ENCODE data around the gene NDUFAF8. TPM values are rescaled to one million over a fixed set of nuclear protein-coding genes. Genes with fewer than 3 reads are reported as not detected.
"Not testable (repeated sequence)": the region's sequence is repeated elsewhere in the genome, so short reads cannot be mapped to it uniquely, and the experiment has no call there.

The NDUFAF8 gene
- total and polyA plus RNA-seq, 8 donors = 14.5 to 185 (median 43.4) TPM; not detected in 1

- H3K36me3 ChIP-seq = peaks cover 0 to 29% (median 21%) of the 10 kb centered on the region in 4 donors
- peaks cover 19 to 26% (median 26%) of the 10 kb centered on the region in 4 donors for H3K4me1 ChIP-seq
- 11 to 22% (median 14%) methylated on average over 17 to 24 of the region's 24 CpGs for WGBS, 5 donors
- intact Hi-C loops (cut with DNase I; ENCODE audit: low total_unique reads) = no loop called here
- no peaks in the 10 kb centered on the region for H3K27me3 ChIP-seq
- TF ChIP-seq POLR2AphosphoS5 (IDR thresholded peaks at IDR 0.05) (no peak), CTCF (IDR thresholded peaks at IDR 0.05) (no peak), POLR2A (IDR thresholded peaks at IDR 0.05) (no peak), EP300 (IDR thresholded peaks at IDR 0.05) (no peak)
- peak overlapping the region in 3 of 5 donors; percentile 69 to 76 (median 73) for H3K27ac ChIP-seq
- no peaks in the 10 kb centered on the region for H3K9me3 ChIP-seq
- H3K4me3 ChIP-seq = peak overlapping the region; percentile 78 to 92 (median 86)
- no peak for DNase-seq
Observed at GRCh38 chr17:81221842-81222619, 17.1 kb upstream of the NDUFAF8 start.

- Histone ChIP-seq H3K27ac (peak overlapping the region in 4 of 5 donors; percentile 27 to 76 (median 71)), H3K9me3 (no peaks in the 10 kb centered on the region), H3K4me1 (peaks cover 19 to 26% (median 26%) of the 10 kb centered on the region in 4 donors), H3K36me3 (peaks cover 0 to 24% (median 16%) of the 10 kb centered on the region in 4 donors), H3K27me3 (no peaks in the 10 kb centered on the region), H3K4me3 (peak overlapping the region; percentile 78 to 92 (median 86))
- 0 to 3% (median 1%) methylated on average over 7 to 30 of the region's 30 CpGs for WGBS, 5 donors
- intact Hi-C loops (cut with DNase I; ENCODE audit: low total_unique reads) = no loop called here
- DNase-seq = no peak
- TF ChIP-seq EP300 (IDR thresholded peaks at IDR 0.05) (no peak), CTCF (IDR thresholded peaks at IDR 0.05) (no peak), POLR2AphosphoS5 (IDR thresholded peaks at IDR 0.05) (no peak), POLR2A (IDR thresholded peaks at IDR 0.05) (no peak)
Observed at GRCh38 chr17:81222620-81222905, 16.6 kb upstream of the NDUFAF8 start.

- H3K27ac ChIP-seq = peak within 1 kb of the TSS in 4 of 5 donors; percentile 57 to 76 (median 71)
- no peaks in the 10 kb centered on the region for H3K27me3 ChIP-seq
- no peaks in the 10 kb centered on the region for H3K9me3 ChIP-seq
- H3K4me3 ChIP-seq = peak within 1 kb of the TSS; percentile 78 to 92 (median 86)
- peaks cover 0 to 19% (median 15%) of the 10 kb centered on the region in 4 donors for H3K36me3 ChIP-seq
- TF ChIP-seq POLR2AphosphoS5 (IDR thresholded peaks at IDR 0.05) = peak in 2 of 3 donors; percentile 50 to 81
- no peak for TF ChIP-seq POLR2A (IDR thresholded peaks at IDR 0.05)
- TF ChIP-seq CTCF (IDR thresholded peaks at IDR 0.05) = no peak
- TF ChIP-seq EP300 (IDR thresholded peaks at IDR 0.05) = no peak
- intact Hi-C loops (cut with DNase I; ENCODE audit: low total_unique reads) = no loop called here
- peaks cover 19 to 26% (median 26%) of the 10 kb centered on the region in 4 donors for H3K4me1 ChIP-seq
- DNase-seq = peak; percentile 99 to 100
- WGBS, 5 donors = 1% methylated on average over 24 to 79 of the region's 79 CpGs
Observed at GRCh38 chr17:81222906-81223761, 16.0 kb upstream of the NDUFAF8 start, which contains the start of gene CEP131. Gene CEP131 (minus strand): TSS chr17:81222965. CDS start chr17:81220056, 2,909 bp downstream.

- no peaks in the 10 kb centered on the region for H3K9me3 ChIP-seq
- H3K27ac ChIP-seq = peak overlapping the region in 4 of 5 donors; percentile 20 to 67 (median 60)
- peaks cover 0 to 20% (median 17%) of the 10 kb centered on the region in 4 donors for H3K36me3 ChIP-seq
- no peak for DNase-seq
- no peak for TF ChIP-seq POLR2A (IDR thresholded peaks at IDR 0.05)
- no peak for TF ChIP-seq CTCF (IDR thresholded peaks at IDR 0.05)
- TF ChIP-seq POLR2AphosphoS5 (IDR thresholded peaks at IDR 0.05) = no peak
- TF ChIP-seq EP300 (IDR thresholded peaks at IDR 0.05) = no peak
- 17 to 29% (median 21%) methylated on average over 11 of the region's 11 CpGs for WGBS, 5 donors
- H3K4me3 ChIP-seq = peak overlapping the region; percentile 78 to 92 (median 86)
- intact Hi-C loops (cut with DNase I; ENCODE audit: low total_unique reads) = no loop called here
- H3K4me1 ChIP-seq = peaks cover 19 to 28% (median 27%) of the 10 kb centered on the region in 4 donors
- no peaks in the 10 kb centered on the region for H3K27me3 ChIP-seq
Observed at GRCh38 chr17:81223762-81224130, 15.4 kb upstream of the NDUFAF8 start.

GRCh38 chr17:81227630-81228029, 11.5 kb upstream of the NDUFAF8 start:
- H3K27ac ChIP-seq; H3K4me3 ChIP-seq; intact Hi-C loops (cut with DNase I; ENCODE audit: low total_unique reads); H3K9me3 ChIP-seq; H3K27me3 ChIP-seq; DNase-seq: not testable (repeated sequence)
- 65 to 78% (median 76%) methylated on average over 2 of the region's 2 CpGs for WGBS, 5 donors
- Histone ChIP-seq H3K4me1 (peaks cover 8 to 16% (median 13%) of the 10 kb centered on the region in 4 donors), H3K36me3 (peaks cover 26 to 46% (median 46%) of the 10 kb centered on the region in 4 donors)
